VCaP (cell line): ENCODE measurements around the gene PRXL2B.

ENCODE experiments used
- H3K27ac ChIP-seq: fragments of 450-650 bp; 2 replicates; pipeline ENCODE4 v1.5.1; 2017
- TF ChIP-seq, protein P1 (sequence below): fragments of 450-650 bp; conservative IDR thresholded peaks from 2 replicates; pipeline ENCODE4 v1.5.1; 2017; ENCODE audit warnings: mild to moderate bottlenecking, moderate library complexity

PRXL2B gene

GRCh38 chr1:2609319-2610035 lies 22.9 kb downstream of the PRXL2B start:
- TF ChIP-seq, protein P1, sequence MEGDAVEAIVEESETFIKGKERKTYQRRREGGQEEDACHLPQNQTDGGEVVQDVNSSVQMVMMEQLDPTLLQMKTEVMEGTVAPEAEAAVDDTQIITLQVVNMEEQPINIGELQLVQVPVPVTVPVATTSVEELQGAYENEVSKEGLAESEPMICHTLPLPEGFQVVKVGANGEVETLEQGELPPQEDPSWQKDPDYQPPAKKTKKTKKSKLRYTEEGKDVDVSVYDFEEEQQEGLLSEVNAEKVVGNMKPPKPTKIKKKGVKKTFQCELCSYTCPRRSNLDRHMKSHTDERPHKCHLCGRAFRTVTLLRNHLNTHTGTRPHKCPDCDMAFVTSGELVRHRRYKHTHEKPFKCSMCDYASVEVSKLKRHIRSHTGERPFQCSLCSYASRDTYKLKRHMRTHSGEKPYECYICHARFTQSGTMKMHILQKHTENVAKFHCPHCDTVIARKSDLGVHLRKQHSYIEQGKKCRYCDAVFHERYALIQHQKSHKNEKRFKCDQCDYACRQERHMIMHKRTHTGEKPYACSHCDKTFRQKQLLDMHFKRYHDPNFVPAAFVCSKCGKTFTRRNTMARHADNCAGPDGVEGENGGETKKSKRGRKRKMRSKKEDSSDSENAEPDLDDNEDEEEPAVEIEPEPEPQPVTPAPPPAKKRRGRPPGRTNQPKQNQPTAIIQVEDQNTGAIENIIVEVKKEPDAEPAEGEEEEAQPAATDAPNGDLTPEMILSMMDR: no peak

DNA sequence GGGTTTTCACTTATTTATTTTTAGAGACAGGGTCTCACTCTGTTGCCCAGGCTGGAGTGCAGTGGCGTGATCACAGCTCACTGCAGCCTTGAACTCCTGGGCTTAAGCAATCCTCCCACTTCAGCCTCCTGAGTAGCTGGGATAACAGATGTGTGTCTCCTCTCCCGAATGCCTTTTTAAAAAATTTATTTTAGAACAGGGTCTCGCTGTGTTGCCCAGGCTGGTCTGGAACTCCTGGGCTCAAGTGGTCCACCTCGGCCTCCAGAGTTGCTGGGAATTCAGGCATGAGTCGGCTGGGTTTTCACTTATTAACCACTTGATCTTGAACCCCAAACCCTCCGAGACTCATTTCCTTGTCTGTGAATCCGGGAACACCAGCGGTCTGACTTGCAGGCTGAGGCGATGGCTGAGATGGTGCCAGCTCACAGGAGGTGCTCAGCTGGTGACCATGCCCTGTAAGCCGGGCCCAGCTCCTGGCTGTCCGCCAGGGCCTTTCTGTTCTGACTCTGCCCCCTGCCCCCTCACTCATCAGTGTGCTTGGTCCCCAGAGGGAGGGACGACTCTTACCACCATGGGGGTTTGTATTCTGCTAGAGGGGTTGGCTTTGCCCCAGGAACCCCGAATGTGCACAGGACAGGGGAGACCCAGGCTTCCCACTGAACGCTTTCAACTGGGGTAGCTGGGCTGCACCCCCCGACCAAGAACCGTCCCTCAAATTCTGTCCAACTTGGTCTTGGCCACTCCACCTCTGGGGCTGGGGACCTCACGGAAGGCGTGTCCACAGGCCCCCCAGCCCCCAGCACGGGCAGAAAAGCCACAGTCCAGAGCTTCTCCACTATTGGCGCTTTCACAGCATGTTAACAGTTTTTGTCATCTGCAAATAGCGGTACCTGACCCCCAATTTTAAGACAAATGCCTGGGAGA lies 23.7 kb downstream of the PRXL2B start:
- TF ChIP-seq, protein P1: no peak
- no peak overlapping the region for H3K27ac ChIP-seq

More at GRCh38 chr1:2609319-2610035, 22.9 kb downstream of the PRXL2B start:
- no peak overlapping the region for H3K27ac ChIP-seq

- TF ChIP-seq, protein P1: no peak
- H3K27ac ChIP-seq: no peak overlapping the region
Measured at GRCh38 chr1:2611031-2611501, 24.5 kb downstream of the PRXL2B start.

- TF ChIP-seq, protein P1: no peak
- H3K27ac ChIP-seq: no peak overlapping the region
Measured at GRCh38 chr1:2611621-2612437, 25.3 kb downstream of the PRXL2B start.

- TF ChIP-seq, protein P1: no peak
- no peak overlapping the region for H3K27ac ChIP-seq
Measured at GRCh38 chr1:2612591-2613365, 26.2 kb downstream of the PRXL2B start.

- TF ChIP-seq, protein P1: no peak
- no peak overlapping the region for H3K27ac ChIP-seq
Measured at GRCh38 chr1:2614145-2614544, 27.6 kb downstream of the PRXL2B start.
